GM21360 (cell line): ENCODE results near the gene ESRRA.
A peak's percentile ranks its signal among the peaks of the same experiment; 100 is the strongest.
"Not testable (repeated sequence)": the region's sequence is repeated elsewhere in the genome, so short reads cannot be mapped to it uniquely, and the experiment has no call there.

Source experiments
- ATAC-seq: cut with Tn5 transposase; IDR thresholded peaks from one replicate; pipeline ENCODE4 v1.9.1; 2021; ENCODE audit warnings: mild to moderate bottlenecking, moderate library complexity; ENCODE audit not compliant: unreplicated experiment

The ESRRA gene

DNA sequence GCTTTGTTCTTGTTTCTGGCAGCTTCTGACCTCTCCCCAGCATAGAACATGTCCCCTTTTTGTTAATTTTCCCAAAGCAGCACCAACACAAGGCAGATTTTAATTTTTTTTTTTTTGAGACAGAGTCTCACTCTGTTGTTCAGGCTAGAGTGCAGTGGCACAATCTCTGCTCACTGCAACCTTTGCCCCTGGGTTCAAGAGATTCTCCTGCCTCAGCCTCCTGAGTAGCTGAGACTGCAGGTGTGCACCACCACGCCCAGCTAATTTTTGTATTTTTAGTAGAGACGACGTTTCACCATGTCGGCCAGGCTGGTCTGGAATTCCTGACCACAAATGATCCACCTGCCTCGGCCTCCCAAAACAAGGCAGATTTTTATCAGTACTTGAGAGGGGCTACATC lies 2.5 kb downstream of the ESRRA start:
- ATAC-seq = not testable (repeated sequence)

DNA sequence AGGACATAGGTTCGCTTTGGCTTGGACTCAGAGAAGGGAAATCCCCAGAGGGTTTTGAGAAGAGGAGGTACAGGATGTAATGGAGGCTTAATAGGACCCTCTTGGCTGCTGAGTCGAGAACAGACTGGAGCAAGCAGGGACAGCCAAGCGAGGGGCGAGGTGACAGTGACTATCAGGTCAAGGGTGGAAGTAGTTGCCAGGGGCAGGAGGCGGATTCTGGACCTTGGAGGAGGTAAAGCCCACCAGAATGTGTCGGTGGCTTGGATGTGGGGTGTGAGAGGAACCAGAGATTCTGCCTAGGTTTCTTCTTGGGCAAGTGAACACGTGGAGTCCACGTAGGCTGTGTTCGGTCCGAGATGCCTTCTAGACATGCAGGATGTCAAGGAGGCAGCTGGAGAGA lies 7.6 kb downstream of the ESRRA start:
- ATAC-seq = no peak

DNA sequence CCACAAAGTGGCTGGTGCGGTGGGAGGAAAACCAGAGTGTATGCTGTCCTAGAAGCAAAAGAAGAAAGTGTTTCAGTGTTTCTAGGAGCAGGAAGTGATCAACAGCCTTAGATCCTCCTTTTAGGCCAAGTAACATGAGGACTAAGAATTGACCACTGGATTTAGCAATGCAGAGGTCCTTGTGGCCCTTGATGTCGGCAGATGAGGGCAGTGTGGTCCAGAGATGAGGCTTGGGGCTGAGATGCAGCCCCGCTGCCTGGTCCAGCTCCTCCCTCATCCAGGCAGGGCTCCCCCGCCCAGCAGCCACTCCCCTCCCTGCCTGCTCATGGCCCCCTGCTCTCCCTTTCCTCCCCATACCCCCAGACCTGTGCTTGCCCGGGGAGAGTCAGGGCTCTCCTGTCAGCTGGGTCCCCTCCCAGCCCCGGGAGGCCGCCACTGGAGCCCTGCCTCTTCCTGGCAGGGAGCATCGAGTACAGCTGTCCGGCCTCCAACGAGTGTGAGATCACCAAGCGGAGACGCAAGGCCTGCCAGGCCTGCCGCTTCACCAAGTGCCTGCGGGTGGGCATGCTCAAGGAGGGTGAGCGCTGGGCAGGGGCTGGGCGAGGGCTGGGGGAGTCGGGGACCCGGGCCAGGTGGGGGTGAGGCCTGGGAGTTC lies 8.3 kb downstream of the ESRRA start:
- ATAC-seq = no peak

DNA sequence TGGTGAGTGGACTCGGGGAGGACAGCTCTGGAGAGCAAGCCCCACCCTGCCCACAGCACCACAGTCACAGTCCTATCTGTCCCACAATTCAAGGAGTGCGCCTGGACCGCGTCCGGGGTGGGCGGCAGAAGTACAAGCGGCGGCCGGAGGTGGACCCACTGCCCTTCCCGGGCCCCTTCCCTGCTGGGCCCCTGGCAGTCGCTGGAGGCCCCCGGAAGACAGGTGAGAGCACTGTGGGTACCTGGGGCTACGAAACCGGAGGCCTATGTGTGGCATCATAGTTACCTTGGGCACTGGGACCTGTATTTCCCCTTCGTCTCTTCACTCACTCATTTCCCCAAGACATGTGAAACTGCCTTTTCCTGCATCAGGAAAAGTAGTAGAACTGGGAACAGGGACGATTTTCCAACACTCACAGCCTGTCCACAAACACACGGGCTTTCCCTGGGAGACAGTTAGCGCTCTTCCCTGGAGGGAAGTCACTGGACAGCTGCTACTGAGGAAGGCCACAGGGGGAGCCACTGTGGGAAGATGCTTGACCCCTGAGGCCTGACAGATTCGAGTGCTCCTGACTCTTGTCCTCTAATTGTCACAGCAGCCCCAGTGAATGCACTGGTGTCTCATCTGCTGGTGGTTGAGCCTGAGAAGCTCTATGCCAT lies 9.0 kb downstream of the ESRRA start:
- no peak for ATAC-seq

DNA sequence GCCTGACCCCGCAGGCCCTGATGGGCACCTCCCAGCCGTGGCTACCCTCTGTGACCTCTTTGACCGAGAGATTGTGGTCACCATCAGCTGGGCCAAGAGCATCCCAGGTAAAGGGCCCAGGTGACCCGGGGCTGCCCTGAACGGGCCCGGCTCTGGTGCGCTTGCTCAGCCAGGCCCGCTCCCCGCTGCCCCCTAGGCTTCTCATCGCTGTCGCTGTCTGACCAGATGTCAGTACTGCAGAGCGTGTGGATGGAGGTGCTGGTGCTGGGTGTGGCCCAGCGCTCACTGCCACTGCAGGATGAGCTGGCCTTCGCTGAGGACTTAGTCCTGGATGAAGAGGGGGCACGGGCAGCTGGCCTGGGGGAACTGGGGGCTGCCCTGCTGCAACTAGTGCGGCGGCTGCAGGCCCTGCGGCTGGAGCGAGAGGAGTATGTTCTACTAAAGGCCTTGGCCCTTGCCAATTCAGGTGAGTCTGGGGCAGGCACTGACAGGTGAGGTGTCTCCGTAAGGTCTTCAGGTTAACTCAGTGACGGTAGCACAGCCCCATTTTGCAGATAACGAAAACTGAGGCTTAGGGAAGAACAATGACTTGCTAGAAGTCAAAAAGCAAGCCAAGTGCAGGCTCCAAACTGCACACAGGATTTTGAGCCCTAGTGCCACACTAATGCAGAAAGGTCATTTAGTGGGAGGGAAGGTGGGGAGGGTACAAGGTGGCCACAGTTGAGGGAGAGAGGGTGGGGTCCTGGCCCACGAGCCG lies 9.7 kb downstream of the ESRRA start:
- ATAC-seq = no peak

DNA sequence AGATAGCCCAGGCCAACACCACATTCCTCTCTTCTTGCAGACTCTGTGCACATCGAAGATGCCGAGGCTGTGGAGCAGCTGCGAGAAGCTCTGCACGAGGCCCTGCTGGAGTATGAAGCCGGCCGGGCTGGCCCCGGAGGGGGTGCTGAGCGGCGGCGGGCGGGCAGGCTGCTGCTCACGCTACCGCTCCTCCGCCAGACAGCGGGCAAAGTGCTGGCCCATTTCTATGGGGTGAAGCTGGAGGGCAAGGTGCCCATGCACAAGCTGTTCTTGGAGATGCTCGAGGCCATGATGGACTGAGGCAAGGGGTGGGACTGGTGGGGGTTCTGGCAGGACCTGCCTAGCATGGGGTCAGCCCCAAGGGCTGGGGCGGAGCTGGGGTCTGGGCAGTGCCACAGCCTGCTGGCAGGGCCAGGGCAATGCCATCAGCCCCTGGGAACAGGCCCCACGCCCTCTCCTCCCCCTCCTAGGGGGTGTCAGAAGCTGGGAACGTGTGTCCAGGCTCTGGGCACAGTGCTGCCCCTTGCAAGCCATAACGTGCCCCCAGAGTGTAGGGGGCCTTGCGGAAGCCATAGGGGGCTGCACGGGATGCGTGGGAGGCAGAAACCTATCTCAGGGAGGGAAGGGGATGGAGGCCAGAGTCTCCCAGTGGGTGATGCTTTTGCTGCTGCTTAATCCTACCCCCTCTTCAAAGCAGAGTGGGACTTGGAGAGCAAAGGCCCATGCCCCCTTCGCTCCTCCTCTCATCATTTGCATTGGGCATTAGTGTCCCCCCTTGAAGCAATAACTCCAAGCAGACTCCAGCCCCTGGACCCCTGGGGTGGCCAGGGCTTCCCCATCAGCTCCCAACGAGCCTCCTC lies 10.6 kb downstream of the ESRRA start:
- not testable (repeated sequence) for ATAC-seq

DNA sequence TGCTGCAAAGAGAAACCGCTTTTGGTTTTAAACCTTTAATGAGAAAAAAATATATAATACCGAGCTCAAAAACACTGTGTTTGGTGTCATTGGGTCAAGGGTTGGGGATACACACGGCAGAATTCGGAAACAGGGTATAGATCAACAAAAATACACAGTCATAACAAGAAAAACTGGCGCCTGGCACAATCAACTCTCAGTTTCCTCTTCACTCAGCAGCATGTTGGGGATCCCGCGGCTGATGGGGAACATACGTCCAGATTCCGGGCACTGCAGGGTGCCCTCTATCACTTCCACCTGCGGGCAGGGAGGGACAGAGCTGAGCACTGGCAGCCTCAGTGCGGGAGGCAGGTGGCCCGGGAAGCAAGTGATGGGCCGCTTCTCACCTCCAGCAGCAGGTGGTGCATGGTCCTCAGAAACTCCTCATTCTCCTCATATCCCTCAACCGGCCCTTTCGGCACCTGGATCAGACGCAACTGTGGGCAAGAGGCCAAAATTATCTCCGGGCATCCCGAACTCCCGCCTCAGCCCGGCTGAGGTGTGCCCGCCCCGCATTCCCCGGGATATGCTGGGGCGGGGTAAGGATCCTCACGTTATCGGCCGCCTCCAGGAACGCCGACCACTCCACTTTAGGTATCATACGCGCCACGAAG lies 11.5 kb downstream of the ESRRA start:
- ATAC-seq = peak; percentile 22

DNA sequence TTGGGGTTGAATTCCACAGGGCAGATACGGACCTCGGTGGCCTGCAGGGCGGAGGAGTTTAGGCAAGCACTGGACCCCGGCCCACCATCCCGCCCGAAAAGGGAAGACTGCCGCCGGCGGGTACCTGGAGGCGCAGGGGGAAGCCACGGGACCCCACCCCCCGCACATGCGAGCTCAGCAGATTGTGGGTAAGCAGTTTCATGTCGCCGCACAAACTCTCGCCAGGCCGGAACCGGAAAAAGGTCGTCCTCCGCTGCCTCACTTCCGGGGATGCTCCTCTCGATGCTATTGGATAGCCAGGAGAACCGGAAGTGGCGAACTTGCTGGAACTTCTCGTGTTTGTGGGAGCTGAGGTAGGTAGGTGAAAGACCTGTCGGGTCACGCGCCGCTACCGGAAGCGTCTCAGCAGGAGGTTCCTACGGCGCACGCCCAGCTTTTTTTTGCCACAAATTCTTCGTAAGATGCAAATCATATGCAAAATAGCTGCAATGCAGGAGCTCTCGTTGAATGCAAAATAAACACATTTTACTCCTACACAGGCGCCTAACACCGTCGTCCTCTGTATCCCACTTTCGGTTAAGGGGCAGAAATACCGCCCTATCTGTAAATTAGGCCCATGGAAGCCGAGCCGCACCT lies 12.1 kb downstream of the ESRRA start, which contains the start of gene TRMT112:
Gene TRMT112, minus strand, starts transcription at position 235 of the 636 bp plus-strand sequence. Its CDS starts 33 bp downstream, at position 202.
- ATAC-seq = peak; percentile 49

DNA sequence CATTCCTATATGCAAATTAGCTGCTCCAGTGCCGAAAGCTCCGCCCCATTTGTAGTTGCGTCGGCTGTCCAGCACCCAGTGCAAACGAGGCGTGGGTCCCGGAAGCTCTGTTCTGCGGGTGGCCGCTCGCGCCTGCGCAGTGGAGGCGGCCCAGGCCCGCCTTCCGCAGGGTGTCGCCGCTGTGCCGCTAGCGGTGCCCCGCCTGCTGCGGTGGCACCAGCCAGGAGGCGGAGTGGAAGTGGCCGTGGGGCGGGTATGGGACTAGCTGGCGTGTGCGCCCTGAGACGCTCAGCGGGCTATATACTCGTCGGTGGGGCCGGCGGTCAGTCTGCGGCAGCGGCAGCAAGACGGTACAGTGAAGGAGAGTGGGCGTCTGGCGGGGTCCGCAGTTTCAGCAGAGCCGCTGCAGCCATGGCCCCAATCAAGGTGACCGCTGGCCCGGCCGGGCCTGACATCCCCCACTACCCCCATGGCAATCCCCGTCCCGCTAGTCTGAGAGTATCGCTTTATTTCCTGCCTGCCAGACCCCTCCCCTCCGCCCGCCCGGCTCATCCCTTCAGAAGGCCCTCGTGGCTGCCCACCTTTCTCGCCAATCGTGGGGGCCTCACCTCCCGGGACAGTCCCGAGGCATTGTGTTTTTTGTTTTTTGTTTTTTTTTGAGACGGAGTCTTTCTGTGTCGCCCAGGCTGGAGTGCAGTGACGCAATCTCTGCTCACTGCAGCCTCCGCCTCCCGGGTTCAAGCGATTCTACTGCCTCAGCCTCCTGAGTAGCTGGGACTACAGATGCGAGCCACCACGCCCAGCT lies 12.8 kb downstream of the ESRRA start, which contains the start of gene PRDX5:
Gene PRDX5, plus strand, starts transcription at position 161 of the 805 bp plus-strand sequence. Its CDS starts 95 bp downstream, at position 256.
- ATAC-seq = peak; percentile 58

DNA sequence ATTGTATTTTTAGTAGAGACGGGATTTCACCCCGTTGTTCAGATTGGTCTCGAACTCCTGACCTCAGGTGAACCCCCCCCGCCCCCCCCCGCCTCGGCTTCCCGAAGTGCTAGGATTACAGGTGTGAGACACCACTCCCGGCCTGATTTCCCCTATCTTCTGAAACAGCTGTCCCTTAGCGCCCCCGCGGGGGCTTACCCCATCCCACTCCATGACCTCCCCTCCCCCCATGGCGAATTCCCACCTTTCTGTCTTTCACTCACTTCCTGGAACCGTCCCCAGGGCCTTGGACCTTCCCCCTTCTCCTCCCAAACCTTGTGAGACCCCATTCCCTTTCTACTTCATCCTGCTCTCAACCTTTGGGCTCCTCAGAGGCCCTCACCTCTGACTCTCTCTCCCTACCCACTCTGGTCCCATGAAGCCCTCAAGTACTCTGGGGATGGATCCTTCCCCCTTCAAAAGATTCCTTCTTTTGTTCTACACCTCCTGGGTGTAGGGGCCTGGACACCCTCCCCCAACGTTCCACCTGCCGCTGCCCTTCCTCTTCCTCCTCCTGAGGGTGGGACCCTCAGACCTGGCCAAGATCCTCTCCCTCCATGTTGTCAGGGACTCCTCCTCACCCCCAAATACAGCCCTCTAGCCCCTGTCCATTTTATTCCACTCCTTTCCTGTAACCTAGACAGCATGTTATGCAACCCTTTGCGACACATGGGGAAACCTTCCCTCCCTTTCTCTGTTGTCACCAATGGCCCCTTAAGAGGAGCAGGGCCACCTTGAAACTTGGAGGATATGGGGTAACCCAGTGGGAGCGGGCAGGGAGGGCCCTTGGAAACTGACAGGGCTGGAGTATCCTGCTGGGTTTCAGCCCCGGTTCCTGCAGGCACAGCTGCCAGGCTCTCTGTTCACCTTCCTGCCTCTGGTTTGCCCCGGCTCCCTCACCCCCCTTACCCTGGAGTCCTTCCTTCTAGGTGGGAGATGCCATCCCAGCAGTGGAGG lies 13.7 kb downstream of the ESRRA start:
- no peak for ATAC-seq

DNA sequence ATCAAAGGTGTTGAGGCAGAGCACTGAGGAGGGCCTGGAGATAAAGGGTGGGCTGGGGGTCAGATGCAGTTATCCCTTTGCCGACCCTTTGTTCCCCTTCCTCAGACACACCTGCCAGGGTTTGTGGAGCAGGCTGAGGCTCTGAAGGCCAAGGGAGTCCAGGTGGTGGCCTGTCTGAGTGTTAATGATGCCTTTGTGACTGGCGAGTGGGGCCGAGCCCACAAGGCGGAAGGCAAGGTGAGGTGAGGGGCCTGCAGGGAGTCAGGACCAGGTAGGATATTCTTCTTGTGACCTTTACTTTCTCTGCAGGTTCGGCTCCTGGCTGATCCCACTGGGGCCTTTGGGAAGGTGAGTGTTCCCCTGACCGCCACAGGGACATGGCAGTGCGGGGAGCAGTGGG lies 15.2 kb downstream of the ESRRA start:
- ATAC-seq = no peak

DNA sequence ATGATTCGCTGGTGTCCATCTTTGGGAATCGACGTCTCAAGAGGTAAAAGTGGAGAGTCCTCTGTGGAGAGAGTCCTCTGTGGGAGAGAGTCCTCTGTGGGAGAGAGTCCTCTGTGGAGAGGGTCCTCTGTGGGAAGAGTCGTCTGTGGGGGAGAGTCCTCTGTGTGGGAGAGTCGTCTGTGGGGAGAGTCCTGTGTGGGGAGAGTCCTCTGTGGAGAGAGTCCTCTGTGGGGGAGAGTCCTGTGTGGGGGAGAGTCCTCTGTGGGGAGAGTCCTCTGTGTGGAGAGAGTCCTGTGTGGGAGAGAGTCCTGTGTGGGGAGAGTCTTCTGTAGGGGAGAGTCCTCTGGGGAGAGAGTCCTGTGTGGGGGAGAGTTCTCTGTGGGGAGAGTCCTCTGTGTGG lies 15.7 kb downstream of the ESRRA start:
- no peak for ATAC-seq

DNA sequence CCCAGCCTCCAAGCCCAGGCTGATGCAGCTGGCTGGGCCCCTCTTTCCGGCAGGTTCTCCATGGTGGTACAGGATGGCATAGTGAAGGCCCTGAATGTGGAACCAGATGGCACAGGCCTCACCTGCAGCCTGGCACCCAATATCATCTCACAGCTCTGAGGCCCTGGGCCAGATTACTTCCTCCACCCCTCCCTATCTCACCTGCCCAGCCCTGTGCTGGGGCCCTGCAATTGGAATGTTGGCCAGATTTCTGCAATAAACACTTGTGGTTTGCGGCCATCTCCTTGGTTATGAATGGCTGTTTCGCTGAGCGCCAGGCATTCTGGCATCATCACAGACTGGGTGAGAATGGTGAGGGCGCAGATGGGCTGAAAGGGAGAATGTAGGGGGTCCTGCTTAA lies 16.2 kb downstream of the ESRRA start:
- no peak for ATAC-seq

DNA sequence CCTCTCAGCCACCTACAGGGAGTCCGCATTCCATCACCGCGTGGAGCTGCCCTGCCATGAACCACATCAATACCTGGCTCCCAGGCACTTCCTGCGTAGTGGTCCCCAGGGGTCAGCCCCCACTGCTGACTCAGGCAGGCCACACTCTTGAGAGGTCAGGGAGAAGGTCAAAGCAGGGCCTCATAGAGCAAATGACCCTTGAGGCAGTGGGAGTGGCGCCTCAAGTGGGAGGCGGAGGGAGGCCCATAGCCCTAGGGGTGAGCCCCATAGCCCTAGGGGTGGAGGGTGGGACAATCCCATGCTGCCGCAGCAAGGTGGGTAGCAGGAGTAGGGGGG lies 17.6 kb downstream of the ESRRA start:
- ATAC-seq = no peak

DNA sequence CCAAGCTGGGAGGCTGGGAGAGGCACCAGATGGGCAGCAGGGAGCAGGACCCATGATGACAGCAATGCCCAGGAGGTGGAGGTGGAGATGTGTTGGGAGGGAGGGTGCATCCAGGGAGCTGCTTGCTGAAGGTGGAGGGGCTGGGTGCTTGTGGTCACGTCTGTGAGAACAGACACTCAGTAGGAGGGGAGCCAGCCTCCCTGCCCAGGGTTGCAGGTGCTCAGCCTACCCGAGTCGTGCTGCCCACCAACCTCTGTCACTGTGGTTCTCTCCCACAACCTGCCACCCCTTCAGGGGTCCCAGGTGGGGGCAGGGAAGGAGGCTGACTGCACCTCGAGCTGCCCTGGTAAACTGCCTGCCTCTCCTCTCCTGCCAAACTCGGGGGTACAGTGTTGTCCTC lies 18.0 kb downstream of the ESRRA start:
- no peak for ATAC-seq

DNA sequence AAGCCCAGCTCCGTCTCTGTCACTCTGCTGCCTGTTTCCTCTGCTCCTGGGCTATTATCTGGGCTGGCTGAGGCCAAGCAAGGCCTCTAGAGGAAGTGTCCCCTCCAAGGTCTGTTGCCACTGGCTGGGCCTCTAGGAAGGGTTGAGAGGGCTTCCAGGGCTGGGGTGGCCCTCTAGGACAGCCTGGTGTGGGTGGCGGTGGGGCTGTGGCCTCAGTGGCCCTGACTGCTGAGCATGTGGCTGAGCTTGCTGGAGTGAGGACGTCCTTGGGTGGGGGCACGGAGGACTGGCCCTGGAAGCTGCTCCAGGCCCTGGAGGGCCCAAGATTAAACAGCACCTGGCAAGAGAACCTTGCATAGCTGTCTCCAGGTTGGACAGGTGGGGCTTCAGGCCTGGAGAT lies 18.7 kb downstream of the ESRRA start:
- ATAC-seq = not testable (repeated sequence)

DNA sequence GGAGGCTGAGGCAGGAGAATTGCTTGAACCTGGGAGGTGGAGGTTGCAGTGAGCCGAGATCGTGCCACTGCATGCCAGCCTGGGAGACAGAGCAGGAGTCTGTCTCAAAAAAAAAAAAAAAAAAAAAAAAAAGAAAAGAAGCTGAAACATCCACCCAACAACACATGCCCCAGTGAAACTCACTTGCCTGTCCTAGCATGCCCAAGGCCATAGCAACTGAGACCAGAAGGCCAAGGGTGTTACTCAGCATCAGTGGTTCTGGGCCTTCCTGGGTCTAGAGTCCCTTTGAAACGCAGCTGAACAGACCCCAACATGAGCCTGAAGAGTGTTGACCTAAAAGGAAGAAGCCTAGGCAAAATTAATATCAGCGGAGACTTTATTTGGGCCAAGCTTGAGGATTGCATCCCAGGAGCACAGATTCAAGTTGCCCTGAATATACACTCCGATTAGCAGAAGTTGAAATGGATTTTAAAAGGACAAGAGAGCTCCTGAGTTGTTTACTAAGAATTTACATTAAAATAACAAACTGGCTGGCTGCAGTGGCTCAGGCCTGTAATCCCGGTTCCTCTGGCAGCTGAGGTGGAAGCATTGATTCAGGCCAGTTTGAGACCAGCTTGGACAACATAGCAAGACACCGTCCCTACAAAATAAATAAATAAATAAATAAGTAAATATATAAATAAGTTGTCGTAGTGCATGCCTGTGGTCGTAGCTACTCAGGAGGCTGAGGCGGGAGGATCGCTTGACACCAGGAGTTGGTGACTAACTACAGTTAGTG lies 19.6 kb downstream of the ESRRA start:
- ATAC-seq = no peak
